GM18517 (cell line): ENCODE results near the gene TRIM65.
"Not testable (repeated sequence)": the region's sequence is repeated elsewhere in the genome, so short reads cannot be mapped to it uniquely, and the experiment has no call there.

ENCODE experiments used
- ATAC-seq: cut with Tn5 transposase; IDR thresholded peaks from one replicate; pipeline ENCODE4 v1.9.1; 2021; ENCODE audit warnings: mild to moderate bottlenecking, moderate library complexity; ENCODE audit not compliant: unreplicated experiment

TRIM65 gene

GRCh38 chr17:75854881-75855309, 41.9 kb downstream of the TRIM65 start:
- ATAC-seq: no peak

GRCh38 chr17:75854101-75854748, 42.5 kb downstream of the TRIM65 start:
- no peak for ATAC-seq

- ATAC-seq: no peak
Measured at GRCh38 chr17:75853433-75853832, 43.3 kb downstream of the TRIM65 start.

- not testable (repeated sequence) for ATAC-seq
Measured at GRCh38 chr17:75851693-75851991, 45.1 kb downstream of the TRIM65 start.

DNA sequence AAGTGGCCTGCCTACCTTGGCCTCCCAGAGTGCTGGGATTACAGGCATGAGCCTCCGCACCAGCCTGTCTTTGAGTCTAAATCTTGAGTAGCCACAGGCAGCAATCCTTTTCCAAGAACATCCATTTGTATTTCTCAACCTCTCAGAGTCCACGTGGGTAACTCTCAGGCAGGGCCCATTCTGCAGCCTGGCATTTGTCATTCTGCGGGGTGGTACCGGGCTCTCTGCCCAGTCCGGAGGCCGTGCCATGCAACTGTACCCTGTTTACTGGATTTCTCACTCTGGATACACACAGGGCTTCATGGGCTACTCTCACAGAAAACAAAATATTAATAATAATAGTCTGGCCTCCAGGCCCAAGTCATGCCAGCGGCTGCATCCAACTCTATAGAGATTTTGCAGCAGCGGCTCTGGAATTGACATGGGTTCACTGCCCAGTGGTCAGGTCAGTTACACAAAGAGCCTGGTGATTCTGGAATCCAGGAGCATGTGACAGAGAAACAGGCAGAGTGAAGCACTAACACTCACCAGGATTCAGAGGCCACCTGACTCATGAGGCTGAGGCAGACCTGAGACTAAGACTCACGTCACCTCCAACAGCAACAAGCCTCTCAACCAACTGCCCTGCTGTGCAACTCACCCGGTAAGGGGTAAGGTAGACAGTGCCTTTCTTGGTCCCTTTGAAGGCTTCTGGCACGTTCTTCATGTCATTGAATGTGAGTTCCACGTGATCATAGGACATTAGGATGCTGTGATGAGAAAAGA, 45.6 kb downstream of the TRIM65 start:
- ATAC-seq: no peak

GRCh38 chr17:75849724-75850123, 47.0 kb downstream of the TRIM65 start:
- ATAC-seq: no peak

- ATAC-seq: no peak
Measured at GRCh38 chr17:75849279-75849646, 47.5 kb downstream of the TRIM65 start.

- ATAC-seq: no peak
Measured at GRCh38 chr17:75848523-75849278, 48.0 kb downstream of the TRIM65 start.

GRCh38 chr17:75847614-75848522, 48.9 kb downstream of the TRIM65 start:
- ATAC-seq: no peak

DNA sequence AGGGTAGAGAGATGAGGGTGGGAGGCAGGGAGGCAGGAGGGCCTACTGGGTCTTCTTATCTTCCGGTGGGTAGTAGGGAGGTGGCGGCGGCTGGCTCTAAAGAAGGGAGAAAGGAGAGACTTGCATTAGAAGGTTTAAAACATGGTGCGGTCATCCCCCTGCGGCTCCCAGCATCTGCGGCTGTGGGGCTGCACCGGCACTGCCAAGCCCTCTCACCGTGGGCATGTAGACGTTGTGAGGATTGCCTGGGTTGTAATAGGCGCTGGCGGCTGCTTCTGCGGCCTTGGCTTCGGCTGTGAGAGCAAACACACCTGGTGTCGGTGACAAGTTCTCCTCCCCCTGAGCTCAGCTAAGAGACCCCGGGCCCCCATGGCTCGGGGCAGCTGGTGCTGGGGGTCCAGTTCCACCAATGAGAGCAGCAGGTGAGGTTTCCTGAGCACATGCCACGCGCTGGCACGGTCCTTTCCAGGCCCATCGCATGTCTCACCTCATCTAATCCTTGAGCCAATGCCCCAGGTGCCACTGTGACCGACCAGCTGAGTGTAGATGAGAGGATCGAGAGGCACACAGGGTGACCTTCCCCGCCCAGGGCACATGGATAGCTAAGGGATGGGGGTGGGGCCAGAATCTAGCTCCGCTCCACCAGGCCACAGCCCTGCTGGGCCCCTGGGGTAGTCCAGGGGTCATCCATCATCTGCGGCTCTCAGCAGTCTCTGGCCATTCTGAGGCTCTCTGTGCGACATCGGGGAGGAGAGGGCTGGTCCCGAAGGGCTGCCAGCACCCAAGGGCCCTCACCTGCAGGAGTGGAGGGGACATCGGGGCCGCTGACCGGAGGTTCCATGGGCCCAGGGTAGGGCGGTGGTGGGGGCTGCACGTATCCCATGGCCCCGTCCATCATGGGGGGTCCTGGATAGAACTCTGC, 49.8 kb downstream of the TRIM65 start:
- no peak for ATAC-seq

DNA sequence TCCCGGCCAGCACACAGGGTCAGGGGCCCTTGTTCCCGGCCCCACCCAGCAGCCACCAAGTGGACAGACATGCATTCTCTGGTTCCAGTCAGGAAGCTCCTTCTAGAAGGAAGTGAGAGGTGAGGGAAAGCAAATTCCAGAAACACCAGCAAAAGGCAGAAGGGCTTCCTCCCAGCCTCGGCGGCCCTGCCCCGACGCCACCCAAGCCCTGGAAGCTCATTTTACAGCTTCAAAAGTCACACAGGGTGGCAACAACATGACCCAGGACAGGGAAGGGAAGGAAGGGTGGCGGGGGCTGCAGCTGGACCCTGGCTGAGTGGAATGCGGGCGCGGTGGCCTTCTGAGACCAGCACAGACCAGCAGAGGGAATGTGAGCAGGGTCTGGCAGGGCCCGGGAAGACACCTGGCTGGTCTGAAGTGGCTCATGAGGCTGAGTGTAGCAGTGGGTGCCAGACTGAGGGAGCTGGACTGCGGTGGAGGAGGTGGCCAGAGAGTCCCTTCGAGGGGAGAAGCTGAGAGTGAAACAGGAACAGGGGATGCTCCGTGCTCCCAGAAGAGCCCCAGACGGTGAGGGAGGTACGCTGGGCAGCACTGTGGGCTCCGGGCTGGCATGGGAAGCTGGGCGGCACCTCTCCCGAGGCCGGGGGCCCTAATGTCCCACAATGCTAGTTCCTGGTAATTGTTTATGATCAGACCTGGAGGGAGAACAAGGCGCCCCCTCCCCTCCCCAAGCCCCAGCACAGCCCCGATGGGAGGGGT, 50.6 kb downstream of the TRIM65 start:
- ATAC-seq: no peak

DNA sequence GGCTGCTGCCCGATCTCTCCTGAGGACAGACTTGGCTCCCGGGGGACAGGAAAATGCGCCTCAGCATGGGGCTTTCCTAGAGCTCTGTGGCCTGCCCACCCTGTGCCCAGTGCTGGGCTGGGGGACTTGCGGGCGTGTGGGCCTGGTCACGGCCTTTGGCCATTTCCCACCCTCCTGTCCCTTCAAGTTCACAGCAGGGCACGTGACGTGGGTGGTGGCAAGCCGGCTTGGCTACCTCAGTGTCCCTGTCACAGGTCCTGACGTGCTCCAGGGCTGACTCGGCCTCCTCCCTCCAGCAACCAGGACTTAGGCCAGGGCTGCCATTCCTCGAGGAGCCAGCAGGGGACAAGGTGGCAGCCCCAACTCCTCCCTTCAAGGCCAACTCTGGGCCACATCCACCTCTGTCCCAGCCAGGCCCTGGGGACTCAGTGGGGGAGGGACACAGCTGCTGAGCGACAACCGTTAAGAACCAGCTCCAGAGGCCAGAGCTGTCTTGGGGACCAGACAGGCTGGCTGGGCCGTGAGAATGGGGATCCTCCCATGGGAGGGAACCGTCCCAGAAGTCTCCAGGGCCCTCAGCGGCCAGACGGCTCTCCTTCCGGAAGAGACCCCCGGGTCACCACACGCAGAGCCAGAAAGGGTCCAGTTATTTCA, 51.6 kb downstream of the TRIM65 start:
- peak; percentile 71 for ATAC-seq

- peak; percentile 18 for ATAC-seq
Measured at GRCh38 chr17:75844530-75845057, 52.2 kb downstream of the TRIM65 start.

DNA sequence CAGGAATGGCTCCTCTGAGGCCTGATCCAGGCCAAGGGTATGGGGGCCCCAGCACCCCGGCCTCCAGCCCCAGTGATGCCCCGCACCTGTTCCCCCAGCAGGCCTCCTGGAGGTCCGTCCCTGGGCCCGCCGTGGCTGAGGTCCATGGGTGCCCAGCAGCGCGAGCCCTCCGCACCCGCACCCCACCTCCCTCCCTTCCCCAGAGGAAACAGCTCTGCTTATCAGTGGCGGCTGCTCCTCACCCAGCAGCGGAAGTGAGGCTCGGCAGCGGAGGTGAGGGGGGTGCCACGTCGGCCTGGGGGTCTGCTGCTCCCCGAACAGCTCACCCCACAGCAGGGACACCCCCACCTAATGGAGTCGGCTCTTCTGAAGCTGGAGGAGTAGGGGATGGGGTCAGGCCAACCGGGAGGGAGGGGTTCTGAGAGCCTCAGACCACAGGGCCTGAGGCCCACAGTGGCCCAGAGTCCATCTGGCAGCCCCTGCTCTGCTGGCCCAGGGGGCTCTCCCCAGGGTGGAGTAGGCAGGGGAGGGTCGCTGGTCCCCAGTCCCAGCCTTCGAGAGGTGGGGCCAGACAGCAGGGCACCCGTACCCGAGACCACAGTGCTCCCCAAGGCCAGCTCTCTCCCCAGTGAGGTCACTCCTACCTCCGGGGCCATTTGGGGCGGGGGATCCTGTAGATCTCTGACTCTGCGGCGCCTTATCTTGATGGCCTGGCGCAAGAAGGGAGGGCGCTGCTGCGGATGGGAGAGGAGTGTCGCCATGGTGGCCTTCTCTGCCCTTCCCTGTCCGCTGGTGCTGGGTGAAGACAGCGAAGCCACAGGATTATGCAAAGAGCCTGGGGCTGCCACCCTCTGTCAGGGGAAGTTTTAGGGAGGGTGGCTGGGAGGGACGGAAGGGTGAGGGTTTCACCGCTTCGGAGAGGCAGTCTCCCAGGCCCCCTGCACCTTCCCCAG, 52.9 kb downstream of the TRIM65 start, which contains the start of gene UNC13D:
UNC13D (minus strand) TSS at position 828 of the 953 bp plus-strand sequence; CDS start at position 761, 67 bp downstream.
- ATAC-seq: no peak

DNA sequence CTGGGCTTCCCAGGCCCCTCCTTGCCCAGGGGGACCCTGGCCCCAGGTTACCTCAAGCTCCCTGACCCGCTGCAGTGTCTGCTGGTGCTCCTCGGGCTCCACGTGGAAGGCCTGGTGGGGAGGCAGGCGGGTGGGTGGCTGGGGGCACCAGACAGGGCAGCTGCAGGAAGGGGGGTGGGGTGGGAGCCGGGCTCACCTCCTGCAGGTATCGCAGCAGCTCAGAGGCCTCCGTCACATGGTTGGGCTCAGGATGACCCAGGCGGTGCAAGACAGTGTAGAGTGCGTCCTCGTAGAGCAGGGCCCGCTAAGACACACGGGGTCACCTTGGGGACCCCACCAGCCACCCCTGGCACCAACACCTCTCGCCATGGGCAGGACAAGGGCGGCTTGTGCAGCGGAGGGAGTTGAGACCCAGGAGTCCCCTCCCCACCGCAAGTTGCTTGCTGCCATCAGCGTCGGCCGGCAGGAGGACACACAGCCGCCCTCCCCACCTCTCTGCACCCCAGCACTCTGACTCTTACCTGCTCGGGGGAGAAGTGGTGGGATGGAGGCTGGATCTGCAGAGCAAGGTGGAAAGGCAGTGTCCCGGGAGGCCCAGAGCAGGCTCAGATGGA, 53.7 kb downstream of the TRIM65 start:
- no peak for ATAC-seq

GRCh38 chr17:75842411-75842810, 54.3 kb downstream of the TRIM65 start:
- ATAC-seq: no peak

GRCh38 chr17:75840799-75841164, 56.0 kb downstream of the TRIM65 start:
- no peak for ATAC-seq
